ENCODE results near the gene PARD6G.
"Not testable (repeated sequence)": the region's sequence is repeated elsewhere in the genome, so short reads cannot be mapped to it uniquely, and the experiment has no call there.

Gene PARD6G

DNA sequence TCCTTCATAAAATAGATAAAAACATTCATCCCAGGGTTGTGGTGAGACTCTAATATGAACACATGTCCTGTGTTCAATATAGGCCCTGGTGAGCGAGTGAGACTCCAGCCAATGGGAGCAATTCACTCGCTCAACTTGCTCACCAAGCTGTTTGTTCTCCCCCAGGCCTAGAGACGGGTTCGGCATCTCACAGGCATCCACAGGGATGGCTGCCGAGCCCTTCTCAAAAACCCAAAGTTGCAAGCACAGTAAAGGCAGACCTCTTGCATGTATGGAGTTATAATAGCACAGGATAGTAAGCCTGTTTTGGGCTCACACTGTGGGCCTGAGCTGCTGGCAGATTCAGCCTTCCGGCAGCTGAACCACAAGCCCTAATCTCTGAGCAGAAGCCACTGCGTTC lies 15.7 kb downstream of the PARD6G start:
- FAIRE-seq (no peak), DNase-seq (ENCODE audit: insufficient read length, low spot score) (no peak)
- TF ChIP-seq POLR2A (IDR thresholded peaks at IDR 0.05; ENCODE audit: low read depth, low read length) (no peak), SPI1 (IDR thresholded peaks at IDR 0.05; ENCODE audit: low read depth, low read length) (no peak), TAF1 (IDR thresholded peaks at IDR 0.05; ENCODE audit: low read depth, low read length) (no peak), PAX5 (IDR thresholded peaks at IDR 0.05; ENCODE audit: insufficient read depth, low read length, severe bottlenecking) (no peak), POLR2AphosphoS5 (IDR thresholded peaks at IDR 0.05; ENCODE audit: low read depth, low read length) (no peak), POU2F2 (IDR thresholded peaks at IDR 0.05; ENCODE audit: low read depth, low read length) (no peak)

- TF ChIP-seq POLR2A (IDR thresholded peaks at IDR 0.05; ENCODE audit: low read depth, low read length) (no peak), POU2F2 (IDR thresholded peaks at IDR 0.05; ENCODE audit: low read depth, low read length) (no peak), TAF1 (IDR thresholded peaks at IDR 0.05; ENCODE audit: low read depth, low read length) (no peak), SPI1 (IDR thresholded peaks at IDR 0.05; ENCODE audit: low read depth, low read length) (no peak), POLR2AphosphoS5 (IDR thresholded peaks at IDR 0.05; ENCODE audit: low read depth, low read length) (no peak), PAX5 (IDR thresholded peaks at IDR 0.05; ENCODE audit: insufficient read depth, low read length, severe bottlenecking) (no peak)
- DNase-seq (ENCODE audit: insufficient read length, low spot score), result no peak
- FAIRE-seq, result no peak
Measured at GRCh38 chr18:80231151-80231550, 16.2 kb downstream of the PARD6G start.

- FAIRE-seq (no peak), DNase-seq (ENCODE audit: insufficient read length, low spot score) (no peak)
- TF ChIP-seq POU2F2 (IDR thresholded peaks at IDR 0.05; ENCODE audit: low read depth, low read length), result no peak
- no peak for TF ChIP-seq PAX5 (IDR thresholded peaks at IDR 0.05; ENCODE audit: insufficient read depth, low read length, severe bottlenecking)
- TF ChIP-seq SPI1 (IDR thresholded peaks at IDR 0.05; ENCODE audit: low read depth, low read length), result no peak
- no peak for TF ChIP-seq POLR2AphosphoS5 (IDR thresholded peaks at IDR 0.05; ENCODE audit: low read depth, low read length)
Measured at GRCh38 chr18:80229766-80230745, 17.3 kb downstream of the PARD6G start.

DNA sequence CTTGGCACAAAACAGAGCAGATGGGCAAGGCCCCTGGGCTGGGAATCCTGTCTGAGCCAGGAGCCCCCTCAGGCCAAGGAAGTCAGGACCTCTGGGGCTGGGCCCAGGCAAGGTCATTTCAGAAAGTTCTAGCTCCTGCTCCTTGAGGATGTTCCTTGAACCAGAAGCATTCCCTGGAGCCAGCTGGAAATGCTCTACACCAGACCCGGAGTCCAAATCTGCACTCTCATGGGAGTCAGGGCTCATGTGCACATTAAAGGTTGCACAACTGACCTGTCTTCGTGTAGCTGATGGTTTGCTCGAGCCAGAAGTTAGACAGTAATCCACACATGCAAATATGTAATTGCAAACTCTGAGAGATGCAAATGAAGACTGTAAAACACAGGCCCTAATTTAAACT lies 18.0 kb downstream of the PARD6G start:
- FAIRE-seq (no peak), DNase-seq (ENCODE audit: insufficient read length, low spot score) (no peak)
- TF ChIP-seq POU2F2 (IDR thresholded peaks at IDR 0.05; ENCODE audit: low read depth, low read length) (no peak), TAF1 (IDR thresholded peaks at IDR 0.05; ENCODE audit: low read depth, low read length) (no peak), SPI1 (IDR thresholded peaks at IDR 0.05; ENCODE audit: low read depth, low read length) (no peak), POLR2AphosphoS5 (IDR thresholded peaks at IDR 0.05; ENCODE audit: low read depth, low read length) (no peak), PAX5 (IDR thresholded peaks at IDR 0.05; ENCODE audit: insufficient read depth, low read length, severe bottlenecking) (no peak), POLR2A (IDR thresholded peaks at IDR 0.05; ENCODE audit: low read depth, low read length) (no peak)

DNA sequence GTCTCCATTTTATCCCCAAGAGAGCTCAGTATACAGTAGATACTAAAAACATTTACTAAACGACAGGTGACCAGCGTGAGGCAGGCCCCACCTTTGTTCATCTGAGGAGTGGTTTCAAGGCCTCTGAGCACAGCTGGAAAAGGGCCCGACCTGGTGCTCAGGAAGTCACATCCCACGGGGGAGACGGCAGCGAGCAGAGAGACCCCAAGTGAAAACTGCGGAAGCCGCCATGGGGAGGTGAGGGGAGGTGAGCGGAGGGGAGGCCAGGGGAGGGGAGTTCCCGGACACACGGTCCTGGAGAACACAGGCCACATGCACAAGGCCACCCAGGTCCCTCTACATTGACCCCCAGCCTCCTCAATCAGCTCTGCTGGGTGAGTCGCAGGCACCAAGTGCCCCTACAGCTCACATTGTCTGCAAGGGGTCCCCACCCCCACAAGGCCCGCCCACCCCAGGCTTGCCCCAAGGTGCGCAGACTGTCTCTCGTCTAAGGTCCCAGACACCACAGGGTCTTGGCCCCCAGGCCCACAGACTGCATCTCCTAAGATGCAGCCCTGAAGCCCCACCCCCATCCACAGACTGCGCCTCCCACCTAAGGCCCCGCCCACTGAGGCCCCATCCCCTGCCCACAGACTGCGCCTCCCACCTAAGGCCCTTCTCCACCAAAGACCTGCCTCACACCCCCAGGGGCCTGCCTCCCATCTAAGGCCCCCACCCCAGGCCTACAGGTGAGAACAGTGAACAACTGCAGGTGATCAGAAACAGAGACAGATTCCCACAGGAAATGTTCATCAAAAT lies 19.1 kb downstream of the PARD6G start:
- no peak for TF ChIP-seq TAF1 (IDR thresholded peaks at IDR 0.05; ENCODE audit: low read depth, low read length)
- TF ChIP-seq POU2F2 (IDR thresholded peaks at IDR 0.05; ENCODE audit: low read depth, low read length), result no peak
- no peak for TF ChIP-seq POLR2AphosphoS5 (IDR thresholded peaks at IDR 0.05; ENCODE audit: low read depth, low read length)
- TF ChIP-seq SPI1 (IDR thresholded peaks at IDR 0.05; ENCODE audit: low read depth, low read length), result no peak
- TF ChIP-seq POLR2A (IDR thresholded peaks at IDR 0.05; ENCODE audit: low read depth, low read length), result no peak
- TF ChIP-seq PAX5 (IDR thresholded peaks at IDR 0.05; ENCODE audit: insufficient read depth, low read length, severe bottlenecking), result no peak
- DNase-seq (ENCODE audit: insufficient read length, low spot score) (no peak), FAIRE-seq (no peak)

DNA sequence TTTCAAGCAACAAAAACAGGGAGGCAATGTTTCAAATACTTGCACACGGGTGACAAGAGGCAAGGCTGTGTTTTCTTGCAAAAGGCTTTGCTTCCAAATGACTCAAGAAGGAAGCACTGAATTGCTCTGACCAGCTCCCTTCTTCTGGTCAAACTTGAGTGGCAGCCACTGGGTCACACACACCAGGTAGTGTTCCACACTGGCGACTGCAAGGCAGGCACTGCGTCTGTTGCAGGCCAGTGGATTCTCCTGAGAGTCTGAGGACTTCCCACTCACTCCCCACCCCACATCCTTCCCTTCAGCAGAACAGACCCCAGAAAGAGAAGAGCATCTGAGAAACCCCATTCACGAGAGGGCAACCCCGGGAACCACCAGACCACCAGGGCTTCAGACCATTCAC lies 19.8 kb downstream of the PARD6G start:
- no peak for FAIRE-seq
- TF ChIP-seq POLR2AphosphoS5 (IDR thresholded peaks at IDR 0.05; ENCODE audit: low read depth, low read length) (no peak), POLR2A (IDR thresholded peaks at IDR 0.05; ENCODE audit: low read depth, low read length) (no peak), SPI1 (IDR thresholded peaks at IDR 0.05; ENCODE audit: low read depth, low read length) (no peak), PAX5 (IDR thresholded peaks at IDR 0.05; ENCODE audit: insufficient read depth, low read length, severe bottlenecking) (no peak), TAF1 (IDR thresholded peaks at IDR 0.05; ENCODE audit: low read depth, low read length) (no peak), POU2F2 (IDR thresholded peaks at IDR 0.05; ENCODE audit: low read depth, low read length) (no peak)
- DNase-seq (ENCODE audit: insufficient read length, low spot score), result no peak

GRCh38 chr18:80225685-80226084 lies 21.6 kb downstream of the PARD6G start:
- no peak for FAIRE-seq
- no peak for DNase-seq (ENCODE audit: insufficient read length, low spot score)
- TF ChIP-seq PAX5 (IDR thresholded peaks at IDR 0.05; ENCODE audit: insufficient read depth, low read length, severe bottlenecking), result no peak
- no peak for TF ChIP-seq TAF1 (IDR thresholded peaks at IDR 0.05; ENCODE audit: low read depth, low read length)
- no peak for TF ChIP-seq POU2F2 (IDR thresholded peaks at IDR 0.05; ENCODE audit: low read depth, low read length)
- no peak for TF ChIP-seq POLR2A (IDR thresholded peaks at IDR 0.05; ENCODE audit: low read depth, low read length)
- TF ChIP-seq POLR2AphosphoS5 (IDR thresholded peaks at IDR 0.05; ENCODE audit: low read depth, low read length), result no peak
- TF ChIP-seq SPI1 (IDR thresholded peaks at IDR 0.05; ENCODE audit: low read depth, low read length), result no peak

DNA sequence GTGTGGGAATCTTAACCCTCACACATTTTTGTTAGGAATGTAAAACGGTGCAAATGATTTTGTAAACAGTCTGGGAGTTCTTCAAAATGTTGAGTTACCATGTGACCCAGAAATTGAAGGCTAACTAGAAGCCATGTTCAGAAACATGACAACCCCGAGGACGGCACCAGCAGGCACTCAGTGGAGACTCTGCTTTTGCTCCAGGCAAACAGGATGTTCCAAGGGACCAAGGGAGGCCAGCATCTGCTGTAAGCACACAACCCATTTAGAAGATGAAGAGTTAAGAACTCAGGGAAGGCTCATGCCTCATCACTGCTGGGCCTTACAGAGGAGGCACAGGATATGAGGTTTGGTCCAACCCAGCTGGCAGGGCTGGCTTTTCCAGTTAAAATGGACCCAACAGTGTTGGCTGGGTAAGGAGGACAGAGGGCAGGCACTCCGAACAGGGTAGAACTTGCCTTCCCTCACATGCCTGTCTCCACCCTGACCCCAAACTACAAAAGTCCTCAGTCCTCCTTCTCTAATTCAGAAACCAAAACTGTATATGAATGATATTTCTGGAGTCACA lies 23.6 kb downstream of the PARD6G start:
- DNase-seq (ENCODE audit: insufficient read length, low spot score) (no peak), FAIRE-seq (no peak)
- TF ChIP-seq PAX5 (IDR thresholded peaks at IDR 0.05; ENCODE audit: insufficient read depth, low read length, severe bottlenecking), result no peak
- TF ChIP-seq POLR2A (IDR thresholded peaks at IDR 0.05; ENCODE audit: low read depth, low read length), result no peak
- TF ChIP-seq POU2F2 (IDR thresholded peaks at IDR 0.05; ENCODE audit: low read depth, low read length), result no peak
- no peak for TF ChIP-seq TAF1 (IDR thresholded peaks at IDR 0.05; ENCODE audit: low read depth, low read length)
- no peak for TF ChIP-seq SPI1 (IDR thresholded peaks at IDR 0.05; ENCODE audit: low read depth, low read length)

DNA sequence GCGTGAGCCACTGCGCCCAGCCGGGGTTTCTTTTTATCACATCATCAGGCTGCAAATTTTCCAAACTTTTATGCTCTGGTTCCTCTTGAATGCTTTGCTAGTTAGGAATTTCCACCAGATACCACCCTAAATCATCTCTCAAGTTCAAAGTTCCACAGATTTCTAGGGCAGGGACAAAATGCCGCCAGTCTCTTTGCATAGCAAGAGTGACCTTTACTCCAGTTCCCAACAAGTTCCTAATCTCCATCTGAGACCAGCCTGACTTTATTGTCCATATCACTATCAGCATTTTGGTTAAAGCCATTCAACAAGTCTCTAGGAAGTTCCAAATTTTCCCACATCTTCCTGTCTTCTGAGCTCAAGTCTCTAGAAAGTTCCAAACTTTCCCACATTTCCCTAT lies 27.8 kb downstream of the PARD6G start:
- not testable (repeated sequence) for FAIRE-seq; DNase-seq (ENCODE audit: insufficient read length, low spot score)
